GM18951 (cell line): ENCODE data around the gene HPGDS.
"Not testable (repeated sequence)": the region's sequence is repeated elsewhere in the genome, so short reads cannot be mapped to it uniquely, and the experiment has no call there.

Experiments used
- POLR2A ChIP-seq: IDR thresholded peaks from 4 replicates; pipeline ENCODE4 v1.6.1; 2011; ENCODE audit warnings: mild to moderate bottlenecking; ENCODE audit not compliant: insufficient read length, insufficient read depth; ENCODE audit errors: extremely low read depth
- in situ Hi-C: fragments of 300-500 bp; cut with MboI; formaldehyde crosslinking; loops from one replicate; pipeline ENCODE4 v1.12.0; 2022; ENCODE audit warnings: low sequenced_read_pairs, mixed read lengths, inconsistent platforms; ENCODE audit not compliant: unreplicated experiment

Gene HPGDS

GRCh38 chr4:94342694-94343093, at the start of gene HPGDS:
Gene HPGDS, minus strand, starts transcription at chr4:94342836. Its CDS starts 8,207 bp downstream, at chr4:94334629.
- in situ Hi-C loops, result no loop called here
- no peak for TF ChIP-seq POLR2A

GRCh38 chr4:94390804-94391410, 48.3 kb upstream of the HPGDS start:
- no peak for TF ChIP-seq POLR2A
- in situ Hi-C loops, result no loop called here

- no peak for TF ChIP-seq POLR2A
- in situ Hi-C loops, result no loop called here
Measured at GRCh38 chr4:94389595-94390267, 47.1 kb upstream of the HPGDS start.

- in situ Hi-C loops, result not testable (repeated sequence)
Measured at GRCh38 chr4:94387965-94388364, 45.3 kb upstream of the HPGDS start.

- in situ Hi-C loops, result not testable (repeated sequence)
Measured at GRCh38 chr4:94385452-94385851, 42.8 kb upstream of the HPGDS start.

- in situ Hi-C loops, result not testable (repeated sequence)
Measured at GRCh38 chr4:94382891-94383290, 40.3 kb upstream of the HPGDS start.

- no peak for TF ChIP-seq POLR2A
- in situ Hi-C loops, result no loop called here
Measured at GRCh38 chr4:94378047-94378446, 35.4 kb upstream of the HPGDS start.

- no peak for TF ChIP-seq POLR2A
- in situ Hi-C loops, result no loop called here
Measured at GRCh38 chr4:94377294-94377693, 34.7 kb upstream of the HPGDS start.

GRCh38 chr4:94375364-94375763, 32.7 kb upstream of the HPGDS start:
- in situ Hi-C loops, result no loop called here
- no peak for TF ChIP-seq POLR2A

GRCh38 chr4:94373752-94374151, 31.1 kb upstream of the HPGDS start:
- in situ Hi-C loops, result no loop called here
- no peak for TF ChIP-seq POLR2A

- no peak for TF ChIP-seq POLR2A
Measured at GRCh38 chr4:94372991-94373390, 30.4 kb upstream of the HPGDS start.

GRCh38 chr4:94372228-94372978, 29.8 kb upstream of the HPGDS start:
- in situ Hi-C loops, result no loop called here

More at GRCh38 chr4:94372991-94373390, 30.4 kb upstream of the HPGDS start:
- in situ Hi-C loops, result no loop called here

GRCh38 chr4:94371290-94371689, 28.7 kb upstream of the HPGDS start:
- in situ Hi-C loops, result no loop called here
- TF ChIP-seq POLR2A, result no peak

More at GRCh38 chr4:94372228-94372978, 29.8 kb upstream of the HPGDS start:
- no peak for TF ChIP-seq POLR2A
